Activated T-cell treated with anti-CD3 and anti-CD28 coated beads, Interleukin-2, amount 50 U/mL, for 48 hours (primary cell): Measurements from ENCODE around the gene WDR54.
"Not testable (repeated sequence)": the region's sequence is repeated elsewhere in the genome, so short reads cannot be mapped to it uniquely, and the experiment has no call there.

Experiments used
- DNase-seq, 2 experiments: peaks; one replicate each; pipeline ENCODE4 v3.0.0-alpha.2; 2020

WDR54 gene

GRCh38 chr2:74407682-74408081, 13.8 kb upstream of the WDR54 start:
- no peak for DNase-seq

GRCh38 chr2:74413001-74413698, 8.4 kb upstream of the WDR54 start:
- no peak for DNase-seq

DNA sequence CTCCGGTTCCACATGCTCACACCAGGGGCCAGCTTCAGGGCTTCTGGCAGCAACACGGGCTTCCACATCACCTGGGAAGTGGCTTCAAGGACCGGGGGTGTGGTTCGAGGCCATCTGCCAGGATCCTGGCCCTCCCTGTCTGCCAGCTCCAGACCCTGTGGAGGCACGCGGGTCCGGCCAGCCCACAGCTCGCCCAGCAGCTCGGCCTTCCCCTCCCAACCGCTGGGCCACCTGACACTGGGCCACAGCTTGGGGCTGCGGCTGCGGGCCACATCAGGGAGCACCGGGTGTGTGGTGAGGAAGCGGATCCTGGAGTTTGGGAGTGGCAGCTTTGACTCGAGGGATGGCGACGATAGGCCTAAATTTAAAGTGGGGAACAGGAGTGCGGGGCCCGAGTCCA, 7.1 kb upstream of the WDR54 start:
- DNase-seq = no peak

DNA sequence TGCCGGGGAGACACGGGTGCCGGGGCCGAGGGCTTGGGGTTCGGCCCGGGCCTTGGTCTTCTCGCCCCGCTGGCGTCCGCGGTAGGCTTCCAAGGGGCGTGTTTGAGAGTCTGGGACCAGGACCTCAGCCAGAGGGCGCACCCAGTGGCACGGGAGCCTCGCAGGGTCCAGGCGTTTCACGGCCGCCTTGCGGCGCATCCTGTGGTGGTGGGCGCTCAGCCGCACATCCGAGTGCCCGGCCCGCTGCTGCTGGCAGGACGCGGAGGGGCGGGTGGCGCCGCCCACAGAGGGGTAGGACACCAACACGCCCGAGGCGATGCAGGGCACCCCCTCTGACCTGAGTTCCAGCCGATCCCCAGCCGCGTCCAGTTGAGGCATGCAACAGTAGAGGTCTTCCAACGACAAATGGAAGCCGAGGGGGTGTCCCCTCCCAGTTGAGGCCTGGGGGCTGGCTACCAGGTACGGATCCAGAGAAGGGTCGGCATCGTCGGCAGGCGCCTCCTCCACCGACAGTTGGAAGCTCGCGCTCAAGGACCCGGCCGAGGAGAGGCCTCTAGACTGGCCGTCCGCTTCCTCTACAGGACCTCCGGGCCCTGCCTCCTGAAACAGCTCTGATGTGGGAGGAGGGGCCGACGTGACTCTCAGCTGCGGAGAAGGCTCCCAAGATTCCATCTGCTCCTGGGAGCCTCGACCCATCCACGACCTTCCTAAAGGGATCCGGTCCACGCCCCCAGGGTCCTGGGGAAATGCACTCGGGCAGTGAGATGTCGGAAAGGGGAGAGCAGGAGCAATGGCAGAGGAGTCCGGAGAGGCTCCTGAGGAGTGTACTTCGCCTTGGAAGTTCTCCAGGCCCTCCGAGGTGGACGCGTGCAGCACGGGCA, 6.4 kb upstream of the WDR54 start:
- peak; percentile 49 to 56 for DNase-seq

DNA sequence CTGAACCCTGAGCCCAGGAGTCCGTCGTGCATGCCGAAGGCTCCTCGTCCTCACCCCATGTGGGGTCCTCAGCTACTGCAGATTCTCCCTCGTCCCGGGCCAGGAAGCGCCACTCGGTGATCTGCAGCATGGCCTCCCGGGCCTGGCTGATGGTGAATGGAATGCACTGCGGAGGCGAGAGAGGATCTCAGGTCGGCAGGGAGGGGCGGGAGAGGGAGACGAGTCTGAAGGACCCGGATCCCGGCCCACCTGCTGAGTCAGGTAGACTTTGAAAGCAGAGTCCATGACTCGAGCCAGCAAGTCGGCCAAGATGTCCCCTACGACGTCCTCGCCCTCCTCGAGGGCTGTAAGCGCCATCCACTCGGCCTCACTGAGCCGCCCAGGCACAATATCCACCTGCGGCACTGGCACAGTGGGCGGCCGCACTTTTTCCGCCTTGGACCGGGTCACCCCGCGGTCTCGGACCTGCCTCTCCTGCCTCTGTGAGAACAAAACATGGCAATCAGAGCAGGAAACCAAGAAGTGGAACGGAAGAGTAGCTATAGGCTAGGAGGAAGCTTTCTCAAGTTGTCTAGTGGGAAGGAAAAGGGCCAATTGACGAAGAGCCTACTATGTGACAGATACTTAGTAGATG, 5.7 kb upstream of the WDR54 start:
- peak in 1 of 2 experiments; percentile 43 for DNase-seq

DNA sequence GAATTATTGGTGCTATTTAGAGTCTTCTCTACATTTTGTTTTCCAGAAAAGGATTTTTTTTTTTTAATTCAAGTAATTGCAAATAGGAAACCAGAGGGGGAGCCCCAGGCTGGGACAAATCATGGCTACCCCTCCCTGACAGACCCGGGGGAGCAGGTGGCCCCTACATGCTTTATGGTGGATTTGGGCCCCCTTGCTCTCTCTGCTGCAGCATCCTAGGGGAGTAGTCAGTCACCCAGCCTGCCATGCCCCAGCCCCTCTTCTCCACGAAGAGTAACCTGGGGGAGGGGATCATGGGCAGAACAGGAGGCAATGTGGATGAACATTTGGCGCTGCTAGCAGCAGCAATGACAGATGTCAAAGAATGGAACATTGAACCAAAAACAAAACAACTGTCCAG, 4.8 kb upstream of the WDR54 start:
- DNase-seq = no peak

GRCh38 chr2:74417197-74417596, 4.3 kb upstream of the WDR54 start:
- no peak for DNase-seq

DNA sequence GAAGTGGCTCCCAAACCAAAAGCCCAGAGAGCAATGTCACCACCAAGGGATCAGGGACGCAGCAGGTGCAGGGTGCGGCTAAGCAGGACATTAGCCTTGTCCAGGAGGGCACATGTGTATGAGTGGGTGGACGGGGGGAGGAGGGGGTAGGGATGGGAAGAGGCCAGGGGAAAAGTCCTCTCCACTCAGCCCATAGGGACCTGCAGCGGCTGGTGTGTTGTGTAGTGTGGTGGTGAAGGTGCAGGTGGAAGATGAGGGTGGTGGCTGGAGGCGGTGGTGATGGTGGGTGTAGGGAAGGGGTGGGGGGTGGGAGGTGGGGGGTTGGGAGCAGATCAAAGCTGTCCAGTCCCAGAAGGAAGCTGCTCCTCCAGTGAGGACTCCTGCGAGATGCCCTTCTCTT, 3.8 kb upstream of the WDR54 start:
- DNase-seq = no peak

- DNase-seq = no peak
These were observed 3.2 kb upstream of the WDR54 start for GRCh38 chr2:74418312-74418711.

DNA sequence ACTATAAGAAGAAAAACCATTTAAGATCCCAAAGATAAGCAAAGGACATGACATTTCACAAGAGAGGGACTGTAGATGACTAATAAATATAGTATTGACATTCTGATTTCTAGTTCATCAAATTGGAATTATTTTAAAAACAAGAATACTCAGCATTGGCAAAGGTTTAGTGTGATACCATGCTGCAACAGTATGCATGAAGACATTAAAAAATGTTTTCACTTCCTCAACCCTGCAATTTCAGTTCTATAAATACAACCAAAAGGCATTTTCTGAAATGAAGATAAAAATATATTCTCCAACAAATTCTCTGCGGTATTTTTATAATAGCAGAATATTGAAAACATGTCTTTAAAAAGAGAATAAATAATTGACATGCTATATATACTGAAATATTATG, 2.2 kb upstream of the WDR54 start:
- no peak for DNase-seq

GRCh38 chr2:74420006-74420405, 1.5 kb upstream of the WDR54 start:
- DNase-seq = no peak

DNA sequence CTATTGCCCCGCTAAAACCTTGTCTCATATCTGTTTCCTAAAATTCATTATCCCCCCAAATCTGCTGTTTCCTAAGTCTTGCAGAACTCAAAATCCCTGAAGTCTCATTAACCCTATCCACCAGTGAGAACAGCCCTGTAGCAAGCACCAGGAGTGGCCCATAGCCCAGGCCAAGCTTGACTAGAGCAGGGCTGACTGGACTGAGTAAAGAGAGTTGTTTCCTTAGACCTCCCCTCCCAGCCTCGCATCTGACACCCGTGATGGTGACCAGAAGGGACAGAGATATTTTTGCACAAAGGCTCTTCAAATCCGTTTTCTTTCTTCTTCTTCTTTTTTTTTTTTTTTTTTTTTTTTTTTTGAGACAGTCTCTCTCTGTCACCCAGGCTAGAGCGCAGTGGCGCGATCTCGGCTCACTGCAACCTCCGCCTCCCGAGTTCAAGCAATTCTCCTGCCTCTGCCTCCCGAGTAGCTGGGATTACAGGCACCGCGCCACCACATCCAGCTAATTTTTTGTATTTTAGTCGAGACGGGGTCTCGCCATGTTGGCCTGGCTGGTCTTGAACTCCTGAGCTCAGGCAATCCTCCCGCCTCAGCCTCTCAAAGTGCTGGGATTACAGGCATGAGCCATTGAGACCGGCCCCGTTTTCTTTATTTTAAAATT, 957 bp upstream of the WDR54 start:
- not testable (repeated sequence) for DNase-seq

GRCh38 chr2:74423231-74424095, 1.9 kb downstream of the WDR54 start:
- no peak for DNase-seq

- DNase-seq = no peak
These were observed 2.8 kb downstream of the WDR54 start for GRCh38 chr2:74424139-74424992.

DNA sequence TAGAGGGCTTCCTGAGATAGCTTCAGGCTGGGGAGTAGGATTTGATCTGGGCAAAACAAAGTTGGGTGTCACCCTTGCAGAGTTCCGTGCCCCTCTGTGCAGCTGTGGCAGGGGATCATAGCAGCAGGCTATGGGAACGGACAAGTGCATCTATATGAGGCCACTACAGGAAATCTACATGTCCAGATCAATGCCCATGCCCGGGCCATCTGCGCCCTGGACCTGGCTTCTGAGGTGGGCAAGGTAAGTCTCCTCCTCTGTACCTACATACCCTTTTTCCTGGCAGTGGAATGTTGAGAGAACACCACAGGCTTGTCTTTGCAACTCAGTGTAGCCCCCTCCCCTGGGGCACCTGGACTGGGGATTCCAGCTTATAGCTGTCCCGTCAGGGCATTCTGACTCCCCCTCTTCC, 3.5 kb downstream of the WDR54 start:
- DNase-seq = no peak

GRCh38 chr2:74425523-74425922, 4.0 kb downstream of the WDR54 start:
- DNase-seq = no peak

DNA sequence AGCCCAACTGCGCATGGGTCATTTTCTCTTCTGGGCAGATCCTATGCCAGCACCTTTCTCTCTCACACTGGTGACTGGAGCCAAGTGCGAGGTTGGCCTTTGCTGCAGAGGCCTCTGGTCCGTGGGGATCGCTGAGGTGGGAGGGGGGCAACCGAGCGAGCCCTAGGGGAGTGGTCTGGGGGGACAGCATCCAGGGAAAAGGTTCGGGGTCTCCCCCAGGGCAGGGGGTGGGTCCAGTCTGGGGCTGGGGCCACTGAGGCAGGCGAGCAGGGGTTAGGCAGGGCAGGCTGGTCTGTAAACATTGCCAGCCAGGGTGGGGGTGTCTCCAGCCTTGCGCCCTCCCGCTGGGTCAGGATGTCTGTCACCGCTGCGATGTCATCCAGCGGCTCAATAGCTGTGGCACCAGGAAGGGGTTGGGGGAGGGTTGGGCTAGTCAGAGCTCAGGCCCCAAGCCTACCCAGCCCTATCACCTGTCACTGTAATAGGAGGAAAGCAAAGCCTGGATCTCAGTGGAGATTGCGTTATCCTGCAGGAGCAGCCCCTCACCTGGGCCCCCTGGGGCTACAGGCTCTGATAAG, 4.7 kb downstream of the WDR54 start:
- DNase-seq = no peak

DNA sequence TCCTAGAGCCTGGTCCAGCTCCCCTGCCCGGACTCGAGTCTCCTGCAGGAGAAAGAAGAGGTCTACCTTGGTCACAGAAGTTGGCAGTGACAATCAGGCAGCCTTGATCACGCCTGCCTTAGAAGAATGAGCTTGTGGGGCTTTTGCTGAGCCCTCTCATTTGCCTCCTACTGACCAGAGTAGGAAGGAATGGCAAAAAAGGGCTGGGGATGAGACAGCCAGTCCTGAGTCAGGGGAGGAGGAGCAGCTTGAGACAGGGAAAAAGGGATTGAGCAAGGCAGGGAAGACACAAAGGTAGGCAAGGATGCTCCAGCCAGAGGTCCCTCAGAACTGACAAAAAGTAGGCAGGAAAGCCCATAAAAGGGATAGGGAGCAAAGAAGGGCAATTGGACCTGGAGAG, 6.0 kb downstream of the WDR54 start:
- no peak for DNase-seq

- no peak for DNase-seq
These were observed 7.1 kb downstream of the WDR54 start for GRCh38 chr2:74428675-74429074.

- no peak for DNase-seq
These were observed 8.2 kb downstream of the WDR54 start for GRCh38 chr2:74429487-74430451.
